ENCODE measurements around the gene TMEM31. TPM values are rescaled to one million over a fixed set of nuclear protein-coding genes. Genes with fewer than 3 reads are reported as not detected.
A peak's percentile ranks its signal among the peaks of the same experiment; 100 is the strongest.

The TMEM31 gene, protein sequence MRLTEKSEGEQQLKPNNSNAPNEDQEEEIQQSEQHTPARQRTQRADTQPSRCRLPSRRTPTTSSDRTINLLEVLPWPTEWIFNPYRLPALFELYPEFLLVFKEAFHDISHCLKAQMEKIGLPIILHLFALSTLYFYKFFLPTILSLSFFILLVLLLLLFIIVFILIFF
- total RNA-seq = not detected

DNA sequence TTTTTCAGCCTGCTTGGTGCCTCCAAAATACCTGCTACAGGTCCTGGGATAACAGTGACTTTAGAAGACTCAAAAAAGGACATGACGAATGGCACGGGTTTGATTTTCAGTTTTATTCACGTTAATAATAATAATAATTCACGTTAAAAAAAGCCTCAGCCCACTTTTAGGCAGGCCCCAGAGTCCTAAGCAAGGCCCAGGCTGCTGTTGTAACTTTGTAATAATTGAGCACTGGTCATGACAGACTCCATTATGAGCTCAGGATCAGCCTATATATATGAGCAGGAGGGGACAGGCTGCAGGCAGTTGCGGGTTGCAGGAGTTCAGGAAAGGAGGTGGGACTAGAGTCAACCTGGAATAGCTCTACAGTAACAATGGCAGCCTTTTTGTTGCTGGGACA, at the start of gene TMEM31:
Gene TMEM31, plus strand, starts transcription at position 301 of the 400 bp plus-strand sequence. CDS start 1,350 bp downstream, outside the sequence.
- DNase-seq (ENCODE audit: low spot score in 2 of 2) (no peak), FAIRE-seq (no peak)

DNA sequence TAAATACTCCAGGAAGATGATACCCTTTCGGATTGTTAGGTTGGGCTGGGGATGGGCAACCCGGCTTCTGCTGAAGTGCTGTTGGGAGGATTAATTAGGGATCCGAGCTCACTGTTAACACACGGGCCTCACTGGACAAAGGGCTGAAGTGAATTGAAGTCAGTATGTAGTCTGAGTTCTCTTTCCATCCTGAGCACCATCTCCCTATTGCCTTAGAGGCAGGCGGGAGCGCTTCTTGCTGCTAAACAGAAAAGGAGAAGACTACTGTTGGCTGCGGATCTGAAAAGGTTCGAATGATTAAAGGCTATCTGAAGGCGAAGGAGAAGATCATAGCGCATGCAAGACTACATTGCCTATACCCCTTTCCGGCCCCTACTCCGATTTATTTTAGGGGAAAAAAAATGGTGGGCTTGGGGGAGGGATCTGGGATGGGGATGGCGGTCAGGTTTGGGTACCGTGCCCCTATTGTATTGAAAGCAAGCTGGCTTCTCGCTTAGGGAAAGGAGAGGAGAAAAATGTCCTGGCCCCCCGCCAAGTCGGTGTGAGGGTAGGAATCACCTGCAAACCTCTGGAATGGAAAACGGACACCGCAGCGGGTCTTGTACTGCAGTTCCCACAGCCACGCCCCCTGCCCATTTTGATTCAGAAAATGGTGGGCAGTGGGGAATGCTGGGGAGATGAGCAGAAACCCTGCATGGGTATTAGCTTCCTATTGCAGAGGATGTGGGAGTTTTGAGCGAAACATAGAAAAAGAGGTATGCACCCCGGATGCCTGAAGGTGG, 46.5 kb upstream of the TMEM31 start:
- DNase-seq (ENCODE audit: low spot score in 2 of 2) = no peak
- no peak for FAIRE-seq

DNA sequence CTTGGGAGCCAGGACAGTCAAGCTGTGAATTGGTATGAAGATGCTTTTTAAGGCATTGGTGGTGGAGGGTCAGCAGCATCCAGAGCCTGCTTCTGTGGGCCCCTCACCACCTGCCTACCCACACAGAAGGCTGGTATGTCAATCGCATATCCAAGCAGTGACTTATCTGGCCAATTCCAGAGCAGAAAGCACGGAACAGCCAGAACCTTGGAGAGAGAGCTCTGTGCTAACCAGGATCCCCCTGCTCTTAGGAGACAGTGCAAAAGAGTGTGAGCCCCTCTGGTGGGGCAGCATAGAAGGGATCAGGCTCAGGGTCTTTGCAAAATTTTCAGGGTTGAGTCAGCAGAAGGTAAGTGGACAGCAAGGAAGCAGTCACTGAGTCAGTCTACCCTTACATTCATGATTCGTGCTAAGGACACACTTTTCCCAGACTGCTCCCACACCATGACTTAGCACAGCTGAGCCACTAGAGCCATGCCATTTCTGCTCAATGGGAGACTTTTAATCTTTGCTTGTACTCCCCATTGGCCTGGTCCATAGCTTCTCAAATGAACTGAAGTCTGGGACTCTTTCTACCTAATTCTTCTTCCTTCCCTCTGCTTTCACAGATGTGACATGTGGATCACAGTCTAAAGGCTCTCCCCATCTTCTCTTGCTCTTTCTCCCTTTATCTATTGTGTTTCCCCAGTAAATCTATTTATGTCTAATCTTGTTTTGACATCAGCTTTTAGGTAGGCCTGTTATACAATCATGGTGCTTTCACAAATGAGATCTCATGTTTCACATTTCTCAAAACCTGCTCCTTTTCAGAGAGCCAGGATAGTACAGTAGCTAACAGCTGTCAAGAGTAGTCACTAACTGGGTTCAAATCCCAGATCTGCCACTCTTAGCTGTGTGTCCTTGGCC, 44.3 kb upstream of the TMEM31 start:
- FAIRE-seq = no peak
- DNase-seq (ENCODE audit: low spot score in 2 of 2) = no peak

DNA sequence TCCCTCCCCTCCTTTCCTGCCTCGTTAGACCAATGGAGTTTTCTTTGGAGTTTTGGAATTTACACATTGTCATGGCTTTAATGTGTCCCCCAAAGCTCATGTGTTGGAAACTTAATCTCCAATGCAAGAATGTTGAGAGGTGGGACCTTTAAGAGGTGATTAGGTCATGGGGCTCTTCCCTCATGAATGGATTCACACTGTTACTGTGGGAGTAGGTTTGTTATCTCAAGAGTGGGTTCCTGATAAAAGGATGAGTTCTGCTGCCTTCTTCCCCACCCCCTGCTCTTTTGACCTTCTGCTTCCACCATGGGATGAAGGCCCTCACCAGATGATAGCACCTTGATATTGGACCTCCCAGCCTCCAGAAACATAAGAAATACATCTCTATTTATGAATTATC, 41.0 kb upstream of the TMEM31 start:
- FAIRE-seq (no peak), DNase-seq (ENCODE audit: low spot score in 2 of 2) (no peak)

DNA sequence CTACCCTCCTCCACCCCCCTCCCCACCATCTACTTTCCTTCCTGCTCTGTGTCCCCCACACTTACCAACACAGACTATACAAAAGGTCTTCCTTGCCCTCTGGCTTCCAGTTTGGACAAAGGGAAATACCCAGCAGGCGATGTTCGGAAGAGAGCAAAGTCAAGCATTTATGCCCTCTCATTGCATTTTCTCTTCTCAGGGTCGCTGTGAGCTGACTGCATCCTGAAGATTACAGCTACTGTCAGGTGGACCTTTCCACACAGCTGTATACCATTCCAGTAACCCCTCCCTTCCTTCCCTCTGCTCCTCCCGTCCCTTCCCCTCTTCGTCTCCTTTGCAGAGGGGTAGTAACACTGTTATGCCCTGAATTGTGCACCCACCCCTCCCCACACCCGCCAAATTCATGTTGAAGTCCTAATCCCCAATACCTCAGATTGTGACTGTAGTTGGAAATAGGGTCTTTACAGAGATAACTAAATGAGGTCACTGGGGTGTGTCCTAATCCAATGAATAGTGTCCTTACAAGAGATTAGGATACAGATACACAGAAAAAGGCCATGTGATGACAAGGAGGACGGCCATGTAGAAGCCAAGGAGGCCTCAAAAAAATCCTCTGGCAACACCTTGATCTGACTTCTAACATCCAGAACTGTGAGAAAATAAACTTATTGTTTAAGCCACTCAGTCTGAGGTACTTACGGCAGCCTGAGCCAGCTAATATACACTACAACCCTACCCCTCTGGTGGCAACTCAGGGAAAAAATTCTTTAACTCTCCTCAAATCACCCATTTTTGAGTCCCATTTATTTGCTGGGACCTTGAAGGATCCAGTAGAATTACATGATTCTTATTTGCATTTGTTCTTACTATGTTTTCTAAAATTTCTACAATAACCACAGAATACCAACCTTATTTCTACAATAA, 35.9 kb upstream of the TMEM31 start:
- no peak for DNase-seq (ENCODE audit: low spot score in 2 of 2)

DNA sequence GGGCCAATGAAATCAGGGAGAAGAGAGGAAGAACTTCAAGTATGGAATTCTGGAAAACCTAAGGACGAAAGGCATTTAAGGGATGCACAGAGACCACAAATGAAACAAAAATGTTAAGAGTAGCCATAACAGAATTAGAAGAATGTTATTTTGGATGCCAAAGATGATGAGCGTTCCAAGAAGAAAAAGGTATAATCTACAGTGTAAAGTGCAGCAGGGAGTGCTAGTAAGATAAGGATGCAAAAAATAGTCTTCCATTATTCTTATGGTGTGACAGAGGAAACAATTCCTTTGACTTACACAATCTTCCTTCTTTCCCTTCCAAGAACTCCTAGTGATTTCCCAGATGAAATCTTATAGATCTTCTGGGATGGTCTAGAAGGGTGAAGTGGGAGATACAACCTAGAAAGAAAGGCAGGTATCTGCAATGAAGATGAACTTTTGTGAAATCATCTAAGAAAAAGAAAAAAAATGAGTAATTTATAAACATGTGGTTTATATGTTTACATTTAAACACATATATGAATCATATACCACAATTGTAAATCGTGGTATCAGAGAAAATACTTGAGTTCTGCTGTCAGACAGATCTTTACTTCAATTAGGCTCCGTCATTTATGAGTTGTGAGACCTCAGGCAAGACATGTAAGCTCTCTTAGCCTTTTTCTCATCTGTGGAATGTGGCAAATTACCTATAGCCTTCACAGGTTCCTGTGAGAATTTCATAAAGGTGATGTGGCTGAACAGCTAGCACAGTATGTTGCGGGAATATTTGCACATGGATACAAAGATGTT, 32.3 kb upstream of the TMEM31 start:
- FAIRE-seq = no peak
- no peak for DNase-seq (ENCODE audit: low spot score in 2 of 2)

More for the DNA sequence above, 35.9 kb upstream of the TMEM31 start:
- no peak for FAIRE-seq

DNA sequence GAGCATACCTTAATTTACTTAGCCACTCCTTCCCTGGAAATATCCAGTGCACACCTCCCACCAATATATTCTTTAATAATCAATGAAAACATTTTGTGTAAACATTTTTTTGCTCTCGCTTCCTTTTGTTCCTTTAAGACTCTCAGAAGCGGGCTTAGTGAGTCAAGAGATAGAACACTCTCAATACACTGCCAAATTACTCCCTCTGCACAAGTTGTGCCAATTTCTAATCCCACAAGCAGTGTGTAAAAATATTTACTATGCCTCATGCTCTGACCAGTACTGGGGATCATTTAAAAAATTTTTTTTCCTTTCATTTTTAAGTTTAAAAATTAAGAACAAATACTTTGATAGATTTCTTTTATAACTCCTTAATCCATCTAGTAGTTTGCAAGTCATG, 29.3 kb upstream of the TMEM31 start:
- FAIRE-seq = no peak
- no peak for DNase-seq (ENCODE audit: low spot score in 2 of 2)

DNA sequence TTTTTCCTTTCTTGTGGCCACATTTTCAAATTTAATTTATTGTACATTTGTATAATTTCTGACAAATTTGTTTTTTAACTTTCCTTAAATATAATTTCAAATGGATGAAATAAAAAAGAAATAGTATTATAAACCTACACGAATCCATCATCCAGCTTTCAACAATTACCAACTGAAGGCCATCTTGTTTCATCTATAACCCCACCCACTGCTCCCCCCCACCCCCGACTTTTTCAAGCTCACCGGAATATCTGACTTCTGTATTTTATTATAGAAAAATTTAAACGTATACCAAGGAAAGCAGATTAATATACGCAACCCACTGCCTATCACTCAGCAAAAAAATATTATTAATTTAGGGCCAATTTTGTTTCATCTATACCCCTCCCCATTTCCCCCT, 25.3 kb upstream of the TMEM31 start:
- FAIRE-seq = no peak
- DNase-seq (ENCODE audit: low spot score in 2 of 2) = no peak

DNA sequence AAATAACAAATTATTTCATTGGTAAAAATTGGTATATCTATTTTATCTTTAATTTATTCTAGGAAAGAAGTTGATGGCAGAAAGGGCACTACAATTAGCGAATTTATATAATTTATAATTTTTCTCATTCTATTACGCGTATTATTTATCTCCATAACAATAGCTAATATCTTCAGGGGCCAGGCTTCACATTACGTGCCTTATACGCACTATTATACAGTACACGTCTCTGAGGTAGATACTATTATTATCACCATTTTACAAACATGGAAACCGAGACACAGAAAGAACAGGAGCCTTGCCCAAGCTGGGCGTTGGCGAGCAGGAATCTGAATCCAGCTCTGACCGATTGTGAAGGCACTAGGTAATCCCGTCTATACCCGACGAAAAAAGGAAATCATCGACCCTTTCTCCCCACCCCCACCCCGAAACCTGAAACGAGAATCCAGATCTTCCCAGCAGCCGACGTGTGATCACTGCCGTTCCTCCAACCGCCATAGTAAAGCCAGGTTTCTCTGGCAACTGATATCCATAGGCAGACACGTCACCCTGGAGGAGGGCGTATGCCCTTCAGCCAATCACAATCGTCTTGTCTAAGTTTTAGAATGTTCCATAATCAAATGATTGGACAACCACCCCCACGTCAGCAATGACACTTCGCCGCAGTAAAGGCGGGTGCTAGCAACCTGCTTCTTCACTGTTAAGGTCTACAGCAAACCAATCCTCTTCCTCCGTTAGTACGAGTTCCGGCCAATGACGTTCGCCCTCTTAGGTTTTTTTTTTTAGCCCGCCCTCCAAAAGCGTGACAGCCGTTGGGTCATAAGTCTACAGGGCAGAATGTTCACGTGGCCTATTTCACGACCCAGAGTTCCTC, 24.3 kb upstream of the TMEM31 start, which contains the start of gene MORF4L2:
Gene MORF4L2, minus strand, starts transcription at position 501 of the 874 bp plus-strand sequence. CDS start 9,672 bp downstream, outside the sequence.
- FAIRE-seq (peak; percentile 95), DNase-seq (ENCODE audit: low spot score in 2 of 2) (peak; percentile 53 to 57)

DNA sequence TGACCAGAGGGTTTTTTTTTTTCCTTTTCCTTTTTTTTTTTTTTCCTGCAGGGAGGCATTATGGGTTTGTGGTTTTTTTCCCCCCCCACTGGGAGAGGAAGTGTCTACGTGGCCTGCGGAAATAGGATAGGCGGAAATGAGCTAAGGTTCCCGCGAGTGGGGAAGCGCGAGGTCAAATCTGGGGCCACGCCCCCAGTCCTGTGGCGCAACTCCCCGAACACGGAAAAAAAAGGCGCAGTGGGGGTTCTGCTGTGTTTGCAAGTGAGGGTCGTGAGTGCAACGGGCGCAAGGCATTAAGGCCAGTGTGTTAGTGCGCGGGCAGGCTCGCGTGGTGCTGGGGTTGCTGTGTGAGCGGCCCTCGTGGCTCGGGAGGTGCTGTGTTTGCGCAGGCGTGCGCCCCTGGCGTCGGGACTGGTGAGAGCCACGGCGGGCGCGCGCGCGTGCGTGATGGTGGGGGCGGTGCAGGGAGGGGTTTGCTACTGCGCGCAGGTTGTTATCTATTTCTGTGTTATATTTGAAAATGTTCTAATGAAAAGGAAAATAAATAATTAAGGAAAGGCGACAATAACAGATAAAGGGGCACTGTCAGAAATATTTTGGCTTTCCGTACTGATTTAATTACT, 23.5 kb upstream of the TMEM31 start:
- DNase-seq (ENCODE audit: low spot score in 2 of 2) = peak in 1 of 2 donors; percentile 42
- FAIRE-seq = no peak

DNA sequence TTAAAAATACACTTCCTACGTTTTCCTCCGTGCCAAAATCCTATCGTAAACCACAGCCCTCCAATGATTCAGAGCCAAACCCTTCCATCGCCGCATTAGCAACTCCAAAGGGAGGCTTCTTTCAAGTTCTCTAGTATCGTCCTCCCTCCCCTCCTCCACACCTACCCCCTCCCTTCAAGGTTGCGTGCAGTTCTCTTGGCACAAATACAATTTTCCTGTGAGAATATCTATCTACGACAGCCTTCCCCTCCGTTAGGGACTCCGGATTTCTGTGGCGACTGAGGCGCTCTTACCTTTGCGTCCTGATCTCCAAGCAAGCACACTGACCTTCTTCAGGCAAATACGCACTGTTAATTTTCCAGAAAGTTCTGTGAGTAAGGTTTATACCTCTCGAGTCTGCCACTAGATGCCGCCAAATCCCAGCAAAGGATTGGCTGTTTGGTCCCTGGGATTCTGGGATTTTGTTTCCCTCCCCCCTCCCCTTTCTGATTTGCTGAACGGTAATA, 23.0 kb upstream of the TMEM31 start:
- FAIRE-seq (no peak), DNase-seq (ENCODE audit: low spot score in 2 of 2) (peak in 1 of 2 donors; percentile 32)

DNA sequence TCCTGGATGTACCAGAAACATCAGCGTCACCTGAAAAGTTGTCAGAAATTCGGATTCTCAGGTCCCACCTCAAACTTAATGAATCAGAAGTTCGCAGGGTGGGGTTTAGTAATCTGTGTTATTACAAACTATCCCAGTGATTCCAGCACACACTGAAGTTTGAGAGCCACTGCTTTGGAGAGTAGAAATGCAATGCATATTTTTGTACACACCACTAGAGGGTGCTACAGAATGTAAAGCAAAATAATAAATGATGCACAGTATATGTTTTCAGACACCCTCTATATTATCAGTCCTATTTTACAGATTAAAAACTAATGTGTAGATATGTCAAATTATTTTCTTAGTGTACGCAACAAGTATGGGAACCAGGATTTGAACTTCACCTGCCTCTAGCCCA, 21.8 kb upstream of the TMEM31 start:
- peak; percentile 96 for FAIRE-seq
- peak in 1 of 2 donors; percentile 28 for DNase-seq (ENCODE audit: low spot score in 2 of 2)

DNA sequence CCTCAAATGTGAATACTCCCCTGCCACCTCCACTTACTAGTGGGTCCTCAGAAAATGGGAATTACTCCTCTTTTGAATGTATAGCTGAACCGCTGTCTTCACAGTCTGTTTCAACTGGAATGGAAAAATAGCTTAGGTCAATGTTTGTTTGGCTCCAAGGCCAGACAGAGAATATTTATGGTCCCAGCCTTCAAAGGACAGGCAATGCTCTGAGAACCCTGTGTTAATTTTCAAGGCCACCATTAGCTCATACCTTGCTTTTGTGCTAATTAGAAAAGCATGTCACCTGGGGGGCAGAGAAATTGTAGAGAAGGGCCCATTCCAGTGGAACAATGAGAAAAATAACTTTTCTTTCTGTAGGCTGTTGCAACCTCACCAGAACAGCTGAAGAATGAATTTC, 19.6 kb upstream of the TMEM31 start:
- DNase-seq (ENCODE audit: low spot score in 2 of 2) = no peak
- no peak for FAIRE-seq

DNA sequence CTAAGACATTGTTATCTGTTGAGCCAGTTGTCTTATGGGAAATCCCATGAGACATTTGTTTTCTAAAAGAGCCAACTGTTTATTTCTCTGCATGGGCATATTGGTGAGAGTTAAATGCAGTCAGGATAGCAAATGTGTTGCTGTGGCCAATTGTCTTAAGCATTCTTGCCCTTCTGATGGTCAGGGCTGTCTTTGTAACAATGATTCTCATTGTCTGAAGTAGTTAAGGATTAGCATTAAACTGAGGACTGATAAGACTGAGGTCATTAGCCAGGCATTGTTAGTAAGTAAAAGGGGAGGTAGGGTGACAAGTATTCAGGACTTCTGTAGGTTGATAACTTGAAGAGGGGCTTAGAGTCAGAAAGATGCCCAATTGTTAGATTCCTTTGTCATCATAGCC, 13.0 kb upstream of the TMEM31 start:
- DNase-seq (ENCODE audit: low spot score in 2 of 2) = no peak
- FAIRE-seq = no peak

DNA sequence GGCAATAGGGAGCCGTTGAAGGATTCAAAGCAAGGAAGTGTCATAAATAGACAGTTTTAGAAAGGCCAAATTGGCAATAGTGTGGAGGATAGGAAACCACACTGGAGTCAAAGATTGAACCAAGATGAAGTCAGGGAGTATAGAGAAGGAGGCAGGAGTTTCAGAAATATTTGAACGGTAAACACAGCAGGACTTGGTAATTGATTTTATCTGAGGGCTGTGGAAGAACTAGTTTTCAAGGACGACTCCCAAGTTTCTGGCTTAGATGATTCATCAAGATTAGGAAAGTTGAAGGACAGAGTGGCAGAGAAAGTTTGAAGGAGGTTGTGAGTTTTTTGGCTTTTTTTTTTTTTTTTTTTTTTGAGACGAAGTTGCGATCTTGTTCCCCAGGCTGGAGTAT, 11.5 kb upstream of the TMEM31 start:
- no peak for FAIRE-seq
- no peak for DNase-seq (ENCODE audit: low spot score in 2 of 2)

DNA sequence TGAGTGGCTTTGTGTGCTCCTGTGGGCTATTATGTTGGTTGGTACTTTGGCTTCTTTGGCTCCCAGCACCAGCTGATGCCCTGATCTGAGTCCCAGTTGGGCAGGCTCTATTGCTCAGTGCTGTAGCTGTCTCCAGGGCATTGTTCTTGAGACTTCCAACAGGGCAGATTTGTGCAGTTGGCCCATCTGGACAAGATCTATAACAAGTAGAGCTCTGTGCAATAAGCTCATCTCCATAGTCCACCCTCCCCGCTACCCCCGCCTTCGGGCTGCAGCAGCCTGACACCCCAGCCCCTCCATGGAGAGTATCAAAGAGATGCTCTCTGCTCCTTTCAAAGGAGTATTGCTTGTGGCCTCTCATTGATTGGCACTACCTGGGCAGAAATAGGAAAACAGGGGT, 5.8 kb upstream of the TMEM31 start:
- peak in 1 of 2 donors; percentile 17 for DNase-seq (ENCODE audit: low spot score in 2 of 2)

DNA sequence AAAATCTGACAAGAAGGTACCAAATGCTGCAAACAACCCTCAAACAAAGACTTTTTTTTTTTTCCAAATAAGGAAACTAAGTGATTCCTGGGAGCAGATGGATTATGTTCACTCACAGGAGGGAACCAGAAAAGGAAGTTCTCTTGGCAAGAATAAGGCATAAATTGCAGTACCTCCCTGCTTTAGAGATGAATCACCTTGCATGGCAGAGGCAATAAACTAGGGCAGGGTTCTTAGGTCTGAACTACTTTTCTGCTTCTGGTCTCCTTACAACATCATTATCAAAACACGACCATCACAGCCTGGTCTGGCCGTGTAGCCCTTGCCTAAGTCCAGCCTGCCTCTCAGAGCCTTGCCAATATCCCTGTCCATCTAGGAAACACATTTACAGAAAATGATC, 6.3 kb downstream of the TMEM31 start:
- DNase-seq (ENCODE audit: low spot score in 2 of 2) = no peak
- FAIRE-seq = no peak

More for the DNA sequence above, 5.8 kb upstream of the TMEM31 start:
- FAIRE-seq = no peak
